HG03439 (cell line): ENCODE measurements around the gene EXD2.
"Not testable (repeated sequence)": the region's sequence is repeated elsewhere in the genome, so short reads cannot be mapped to it uniquely, and the experiment has no call there.

Experiments
- ATAC-seq: cut with Tn5 transposase; IDR thresholded peaks from one replicate; pipeline ENCODE4 v1.9.1; 2021; ENCODE audit warnings: mild to moderate bottlenecking, moderate library complexity; ENCODE audit not compliant: unreplicated experiment

The EXD2 gene, protein sequence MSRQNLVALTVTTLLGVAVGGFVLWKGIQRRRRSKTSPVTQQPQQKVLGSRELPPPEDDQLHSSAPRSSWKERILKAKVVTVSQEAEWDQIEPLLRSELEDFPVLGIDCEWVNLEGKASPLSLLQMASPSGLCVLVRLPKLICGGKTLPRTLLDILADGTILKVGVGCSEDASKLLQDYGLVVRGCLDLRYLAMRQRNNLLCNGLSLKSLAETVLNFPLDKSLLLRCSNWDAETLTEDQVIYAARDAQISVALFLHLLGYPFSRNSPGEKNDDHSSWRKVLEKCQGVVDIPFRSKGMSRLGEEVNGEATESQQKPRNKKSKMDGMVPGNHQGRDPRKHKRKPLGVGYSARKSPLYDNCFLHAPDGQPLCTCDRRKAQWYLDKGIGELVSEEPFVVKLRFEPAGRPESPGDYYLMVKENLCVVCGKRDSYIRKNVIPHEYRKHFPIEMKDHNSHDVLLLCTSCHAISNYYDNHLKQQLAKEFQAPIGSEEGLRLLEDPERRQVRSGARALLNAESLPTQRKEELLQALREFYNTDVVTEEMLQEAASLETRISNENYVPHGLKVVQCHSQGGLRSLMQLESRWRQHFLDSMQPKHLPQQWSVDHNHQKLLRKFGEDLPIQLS

GRCh38 chr14:69191340-69192111 lies at the start of gene EXD2:
TSS of gene EXD2 (plus strand) at chr14:69191498. CDS start at chr14:69209471, 17,973 bp downstream.
- peak; percentile 90 for ATAC-seq

- no peak for ATAC-seq
Observed at GRCh38 chr14:69141550-69141949, 49.7 kb upstream of the EXD2 start.

GRCh38 chr14:69142101-69142500 lies 49.2 kb upstream of the EXD2 start:
- no peak for ATAC-seq

- no peak for ATAC-seq
Observed at GRCh38 chr14:69149461-69150244, 41.6 kb upstream of the EXD2 start.

GRCh38 chr14:69151458-69152180 lies 39.7 kb upstream of the EXD2 start:
- peak; percentile 69 for ATAC-seq

DNA sequence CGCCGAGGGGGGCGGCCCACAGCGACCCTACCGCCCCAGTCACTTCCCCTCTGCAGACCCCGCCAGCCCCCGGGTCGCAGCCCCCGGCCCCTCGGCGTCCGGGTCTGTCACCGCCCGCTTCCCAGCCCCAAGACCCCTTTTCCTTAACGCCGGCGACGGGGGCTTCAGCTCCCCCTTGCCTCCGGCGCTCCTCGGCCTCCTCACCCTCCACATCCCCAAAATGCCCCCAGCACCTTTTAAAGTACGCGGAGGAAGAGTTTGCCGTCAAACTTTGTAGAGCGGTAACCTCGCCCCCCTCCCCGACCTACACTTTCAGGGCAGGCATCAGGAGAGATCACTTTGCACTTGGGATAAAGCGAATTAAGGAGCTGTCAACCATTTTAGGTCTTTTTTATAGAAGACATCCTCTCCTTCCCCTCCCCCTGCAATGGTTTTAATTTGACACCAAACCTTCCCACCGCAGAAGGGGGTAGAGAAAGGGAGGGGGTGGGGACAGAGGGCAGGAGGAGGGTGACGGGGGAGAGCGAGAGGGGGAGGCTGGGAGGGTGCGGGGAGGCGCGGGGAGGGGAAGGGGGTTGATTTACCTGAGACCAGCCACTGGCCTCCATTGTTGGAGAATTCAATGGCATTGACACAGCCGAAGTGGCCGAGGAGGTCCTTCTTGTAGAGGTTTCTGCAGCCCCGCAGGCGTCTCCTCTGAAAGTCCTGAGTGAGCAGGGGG lies 39.0 kb upstream of the EXD2 start:
- peak; percentile 15 for ATAC-seq

GRCh38 chr14:69152902-69153151 lies 38.5 kb upstream of the EXD2 start, which contains the start of gene DCAF5:
TSS of gene DCAF5 (minus strand) at chr14:69153119. CDS start at chr14:69152978, 141 bp downstream.
- no peak for ATAC-seq

- ATAC-seq: peak; percentile 76
Observed at GRCh38 chr14:69153152-69153872, 38.0 kb upstream of the EXD2 start.

GRCh38 chr14:69153873-69154270 lies 37.4 kb upstream of the EXD2 start:
- ATAC-seq: no peak

- ATAC-seq: no peak
Observed at GRCh38 chr14:69154779-69155178, 36.5 kb upstream of the EXD2 start.

DNA sequence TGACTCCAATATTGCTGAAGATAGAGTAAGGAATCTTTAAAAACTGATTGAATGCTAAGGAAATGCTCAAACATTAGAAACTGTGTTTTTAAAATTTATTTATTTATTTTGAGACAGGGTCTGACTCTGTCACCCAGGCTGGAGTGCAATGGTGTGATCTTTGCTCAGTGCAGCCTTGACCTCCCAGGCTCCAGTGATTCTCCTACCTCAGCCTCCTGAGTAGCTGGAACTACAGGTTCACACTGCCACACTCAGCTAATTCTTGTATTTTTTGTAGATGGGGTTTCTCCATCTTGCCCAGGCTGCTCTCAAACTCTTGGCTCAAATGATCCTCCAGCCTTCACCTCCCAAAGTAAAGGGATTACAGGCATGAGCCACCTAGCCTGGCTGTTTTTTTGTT lies 35.1 kb upstream of the EXD2 start:
- ATAC-seq: no peak

GRCh38 chr14:69161590-69161989 lies 29.7 kb upstream of the EXD2 start:
- ATAC-seq: no peak

DNA sequence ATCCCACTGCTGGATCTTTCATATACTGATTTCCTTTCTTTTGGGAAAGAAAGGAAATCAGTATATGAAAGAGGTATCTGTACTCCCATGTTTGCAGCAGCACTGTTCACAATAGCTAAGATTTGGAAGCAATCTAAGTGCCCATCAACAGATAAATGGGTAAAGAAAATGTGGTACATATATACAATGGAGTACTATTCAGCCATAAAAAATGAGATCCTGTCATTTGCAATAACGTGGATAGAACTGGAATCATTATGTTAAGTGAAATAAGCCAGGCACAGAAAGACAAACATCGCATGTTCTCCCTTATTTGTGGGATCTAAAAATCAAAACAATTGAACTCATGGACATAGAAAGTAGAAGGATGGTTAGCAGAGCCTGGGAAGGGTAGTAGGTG lies 25.5 kb upstream of the EXD2 start:
- not testable (repeated sequence) for ATAC-seq

DNA sequence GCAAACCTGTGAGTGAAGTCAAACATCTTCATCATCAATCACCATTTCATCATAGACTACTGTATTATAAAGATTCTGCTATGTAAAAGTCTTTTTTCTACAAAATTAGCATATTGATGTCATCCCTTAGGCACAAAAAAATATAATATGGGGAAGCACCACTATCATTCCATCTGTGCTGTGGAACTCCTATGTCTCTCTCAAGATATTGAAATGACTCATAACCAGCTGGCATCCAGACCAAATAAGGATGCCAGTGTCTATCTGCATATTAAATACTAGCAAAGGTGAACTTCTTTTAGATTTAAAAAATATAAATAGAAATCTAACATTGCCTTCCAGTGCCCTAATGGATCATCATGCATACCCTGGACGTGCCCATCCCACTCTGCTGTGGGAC lies 20.5 kb upstream of the EXD2 start:
- no peak for ATAC-seq

DNA sequence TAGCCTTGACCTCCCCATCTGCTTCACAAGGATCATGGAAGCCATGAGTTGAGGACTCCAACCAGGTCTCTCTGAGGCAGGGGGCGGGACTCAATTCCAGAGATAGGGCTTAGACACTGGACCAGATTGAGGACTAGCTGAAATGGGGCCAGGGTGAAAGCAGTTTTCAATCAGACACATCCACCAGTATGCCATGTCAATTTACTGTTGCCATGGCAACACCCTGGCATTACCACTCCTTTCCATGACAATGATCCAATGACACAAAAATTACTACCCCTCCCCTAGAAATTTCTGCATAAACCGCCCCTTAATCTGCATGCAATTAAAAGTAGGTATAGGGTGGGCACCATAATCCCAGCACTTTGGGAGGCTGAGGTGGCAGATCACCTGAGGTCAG lies 19.7 kb upstream of the EXD2 start:
- ATAC-seq: no peak

GRCh38 chr14:69175130-69175529 lies 16.2 kb upstream of the EXD2 start:
- no peak for ATAC-seq

GRCh38 chr14:69181491-69181890 lies 9.8 kb upstream of the EXD2 start:
- ATAC-seq: no peak

DNA sequence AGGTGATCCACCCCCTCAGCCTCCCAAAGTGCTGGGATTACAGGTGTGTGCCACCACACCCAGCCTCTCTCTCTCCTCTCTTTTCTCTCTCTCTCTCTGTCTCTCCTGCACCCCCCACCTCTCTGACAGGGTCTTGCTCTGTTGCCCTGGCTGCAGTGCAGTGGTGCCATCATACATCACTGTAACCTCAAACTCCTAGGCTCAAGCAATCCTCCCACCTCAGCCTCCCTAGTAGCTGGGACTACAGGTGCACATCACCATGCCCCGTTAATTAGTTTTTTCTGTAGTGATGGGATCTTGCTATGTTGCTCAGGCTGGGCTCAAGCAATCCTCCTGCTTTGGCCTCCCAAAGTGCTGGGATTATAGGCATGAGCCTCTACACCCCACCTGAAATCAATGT lies 8.7 kb upstream of the EXD2 start:
- not testable (repeated sequence) for ATAC-seq

DNA sequence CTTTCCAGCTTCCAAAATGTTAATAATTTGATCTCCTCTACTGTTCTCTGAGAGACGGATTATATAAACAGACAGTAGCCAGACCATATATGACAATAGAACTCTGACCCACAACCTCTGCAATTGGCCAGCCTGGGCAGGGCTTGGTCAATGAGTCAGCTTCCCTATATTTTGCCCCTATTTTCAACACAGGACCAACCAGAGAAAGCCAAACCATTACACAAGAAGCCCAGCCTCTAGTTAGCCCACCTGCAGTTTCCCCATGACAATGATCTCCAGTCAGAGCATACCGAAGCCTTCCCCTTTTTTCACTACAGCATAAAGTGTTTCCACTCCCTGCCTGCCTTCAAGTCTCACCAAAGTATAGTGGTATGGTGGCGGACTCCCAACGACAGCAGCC lies 7.6 kb upstream of the EXD2 start:
- ATAC-seq: no peak
